ENCODE results near the gene ARHGAP36.

DNA sequence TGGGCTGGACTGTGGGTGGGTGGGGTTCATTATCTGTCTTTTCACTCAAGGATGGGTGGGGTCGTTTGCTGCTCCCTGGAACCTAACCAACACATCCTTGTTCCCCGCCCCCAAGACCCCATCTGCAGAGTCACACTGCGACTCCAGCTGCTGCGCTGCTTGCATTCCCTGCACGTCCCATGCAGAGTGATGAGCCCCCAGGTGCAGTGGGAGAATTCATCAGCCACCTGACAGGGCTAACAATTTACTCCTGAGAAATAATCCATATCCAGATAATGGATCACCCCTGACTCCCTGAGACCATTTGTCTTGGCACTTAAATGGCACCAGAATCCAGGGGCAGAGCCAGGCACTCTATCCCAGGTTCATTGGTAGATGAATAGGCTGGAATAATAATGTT, 12.4 kb upstream of the ARHGAP36 start:
- TF ChIP-seq CTCF (IDR thresholded peaks at IDR 0.05) (no peak), POLR2A (IDR thresholded peaks at IDR 0.05; ENCODE audit: low read depth) (no peak)
